ENCODE measurements around the gene CASKIN2.

The CASKIN2 gene

DNA sequence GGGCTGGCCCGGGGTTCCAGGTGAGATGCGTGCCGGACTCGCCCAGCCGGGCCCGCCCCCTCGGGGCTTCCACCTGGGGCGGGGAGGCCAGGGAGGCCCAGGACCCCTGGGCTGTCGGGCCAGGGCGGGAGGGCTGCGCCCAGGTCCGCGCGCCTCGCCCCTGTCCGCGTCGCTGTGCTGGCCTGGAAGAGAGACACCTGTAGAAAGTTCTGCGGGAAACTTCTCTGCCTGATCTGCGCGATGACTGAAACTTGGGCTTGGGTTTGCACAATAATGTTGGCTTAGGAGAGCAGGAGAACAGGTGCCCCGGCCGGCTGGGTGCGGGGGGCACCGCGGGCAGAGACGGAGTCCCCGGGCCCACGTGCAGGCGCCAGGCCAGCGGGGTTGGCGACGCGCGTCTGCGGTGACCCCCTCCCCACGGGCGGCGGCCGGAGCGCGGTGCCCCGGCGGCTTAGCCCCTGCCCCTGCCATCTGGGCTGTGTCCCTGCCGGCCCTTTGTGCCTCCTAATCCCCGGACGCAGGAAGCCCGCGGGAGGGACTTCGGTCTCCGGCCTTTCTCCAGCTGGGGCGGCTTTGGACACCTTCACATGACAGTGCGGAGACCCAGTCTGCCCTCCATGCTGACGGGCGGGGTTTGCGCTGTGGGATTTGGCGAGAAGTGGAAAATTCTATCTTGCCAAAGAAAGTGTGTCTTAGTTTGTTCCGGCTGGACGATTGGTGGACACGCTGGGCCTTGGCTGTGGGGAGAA is 10.6 kb upstream of the CASKIN2 start:
- ATAC-seq, result no peak
- TF ChIP-seq, protein P1, sequence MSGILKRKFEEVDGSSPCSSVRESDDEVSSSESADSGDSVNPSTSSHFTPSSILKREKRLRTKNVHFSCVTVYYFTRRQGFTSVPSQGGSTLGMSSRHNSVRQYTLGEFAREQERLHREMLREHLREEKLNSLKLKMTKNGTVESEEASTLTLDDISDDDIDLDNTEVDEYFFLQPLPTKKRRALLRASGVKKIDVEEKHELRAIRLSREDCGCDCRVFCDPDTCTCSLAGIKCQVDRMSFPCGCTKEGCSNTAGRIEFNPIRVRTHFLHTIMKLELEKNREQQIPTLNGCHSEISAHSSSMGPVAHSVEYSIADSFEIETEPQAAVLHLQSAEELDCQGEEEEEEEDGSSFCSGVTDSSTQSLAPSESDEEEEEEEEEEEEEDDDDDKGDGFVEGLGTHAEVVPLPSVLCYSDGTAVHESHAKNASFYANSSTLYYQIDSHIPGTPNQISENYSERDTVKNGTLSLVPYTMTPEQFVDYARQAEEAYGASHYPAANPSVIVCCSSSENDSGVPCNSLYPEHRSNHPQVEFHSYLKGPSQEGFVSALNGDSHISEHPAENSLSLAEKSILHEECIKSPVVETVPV (CRISPR knock-in tag; IDR thresholded peaks at IDR 0.05), result no peak
- TF ChIP-seq ZC3H10 (CRISPR knock-in tag; IDR thresholded peaks at IDR 0.05) (no peak), ESRRG (CRISPR knock-in tag; IDR thresholded peaks at IDR 0.05) (no peak), RARB (CRISPR knock-in tag; IDR thresholded peaks at IDR 0.05) (no peak), TCF4 (CRISPR knock-in tag; IDR thresholded peaks at IDR 0.05; ENCODE audit: borderline replicate concordance) (no peak), OSR1 (CRISPR knock-in tag; IDR thresholded peaks at IDR 0.05) (no peak), ARNTL (CRISPR knock-in tag; IDR thresholded peaks at IDR 0.05; ENCODE audit: borderline replicate concordance, low read depth) (no peak), CSDC2 (CRISPR knock-in tag; IDR thresholded peaks at IDR 0.05) (no peak), ZFP30 (CRISPR knock-in tag; IDR thresholded peaks at IDR 0.05) (no peak), ZFP3 (CRISPR knock-in tag; IDR thresholded peaks at IDR 0.05) (no peak), ZNF70 (CRISPR knock-in tag; IDR thresholded peaks at IDR 0.05) (no peak), BACH2 (CRISPR knock-in tag; IDR thresholded peaks at IDR 0.05; ENCODE audit: borderline replicate concordance) (no peak)
- TF ChIP-seq, protein P2, sequence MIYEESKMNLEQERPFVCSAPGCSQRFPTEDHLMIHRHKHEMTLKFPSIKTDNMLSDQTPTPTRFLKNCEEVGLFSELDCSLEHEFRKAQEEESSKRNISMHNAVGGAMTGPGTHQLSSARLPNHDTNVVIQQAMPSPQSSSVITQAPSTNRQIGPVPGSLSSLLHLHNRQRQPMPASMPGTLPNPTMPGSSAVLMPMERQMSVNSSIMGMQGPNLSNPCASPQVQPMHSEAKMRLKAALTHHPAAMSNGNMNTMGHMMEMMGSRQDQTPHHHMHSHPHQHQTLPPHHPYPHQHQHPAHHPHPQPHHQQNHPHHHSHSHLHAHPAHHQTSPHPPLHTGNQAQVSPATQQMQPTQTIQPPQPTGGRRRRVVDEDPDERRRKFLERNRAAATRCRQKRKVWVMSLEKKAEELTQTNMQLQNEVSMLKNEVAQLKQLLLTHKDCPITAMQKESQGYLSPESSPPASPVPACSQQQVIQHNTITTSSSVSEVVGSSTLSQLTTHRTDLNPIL (CRISPR knock-in tag; IDR thresholded peaks at IDR 0.05; ENCODE audit: low read depth), result no peak
- TF ChIP-seq, protein P3, sequence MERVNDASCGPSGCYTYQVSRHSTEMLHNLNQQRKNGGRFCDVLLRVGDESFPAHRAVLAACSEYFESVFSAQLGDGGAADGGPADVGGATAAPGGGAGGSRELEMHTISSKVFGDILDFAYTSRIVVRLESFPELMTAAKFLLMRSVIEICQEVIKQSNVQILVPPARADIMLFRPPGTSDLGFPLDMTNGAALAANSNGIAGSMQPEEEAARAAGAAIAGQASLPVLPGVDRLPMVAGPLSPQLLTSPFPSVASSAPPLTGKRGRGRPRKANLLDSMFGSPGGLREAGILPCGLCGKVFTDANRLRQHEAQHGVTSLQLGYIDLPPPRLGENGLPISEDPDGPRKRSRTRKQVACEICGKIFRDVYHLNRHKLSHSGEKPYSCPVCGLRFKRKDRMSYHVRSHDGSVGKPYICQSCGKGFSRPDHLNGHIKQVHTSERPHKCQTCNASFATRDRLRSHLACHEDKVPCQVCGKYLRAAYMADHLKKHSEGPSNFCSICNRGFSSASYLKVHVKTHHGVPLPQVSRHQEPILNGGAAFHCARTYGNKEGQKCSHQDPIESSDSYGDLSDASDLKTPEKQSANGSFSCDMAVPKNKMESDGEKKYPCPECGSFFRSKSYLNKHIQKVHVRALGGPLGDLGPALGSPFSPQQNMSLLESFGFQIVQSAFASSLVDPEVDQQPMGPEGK (CRISPR knock-in tag; IDR thresholded peaks at IDR 0.05; ENCODE audit: borderline replicate concordance), result no peak

DNA sequence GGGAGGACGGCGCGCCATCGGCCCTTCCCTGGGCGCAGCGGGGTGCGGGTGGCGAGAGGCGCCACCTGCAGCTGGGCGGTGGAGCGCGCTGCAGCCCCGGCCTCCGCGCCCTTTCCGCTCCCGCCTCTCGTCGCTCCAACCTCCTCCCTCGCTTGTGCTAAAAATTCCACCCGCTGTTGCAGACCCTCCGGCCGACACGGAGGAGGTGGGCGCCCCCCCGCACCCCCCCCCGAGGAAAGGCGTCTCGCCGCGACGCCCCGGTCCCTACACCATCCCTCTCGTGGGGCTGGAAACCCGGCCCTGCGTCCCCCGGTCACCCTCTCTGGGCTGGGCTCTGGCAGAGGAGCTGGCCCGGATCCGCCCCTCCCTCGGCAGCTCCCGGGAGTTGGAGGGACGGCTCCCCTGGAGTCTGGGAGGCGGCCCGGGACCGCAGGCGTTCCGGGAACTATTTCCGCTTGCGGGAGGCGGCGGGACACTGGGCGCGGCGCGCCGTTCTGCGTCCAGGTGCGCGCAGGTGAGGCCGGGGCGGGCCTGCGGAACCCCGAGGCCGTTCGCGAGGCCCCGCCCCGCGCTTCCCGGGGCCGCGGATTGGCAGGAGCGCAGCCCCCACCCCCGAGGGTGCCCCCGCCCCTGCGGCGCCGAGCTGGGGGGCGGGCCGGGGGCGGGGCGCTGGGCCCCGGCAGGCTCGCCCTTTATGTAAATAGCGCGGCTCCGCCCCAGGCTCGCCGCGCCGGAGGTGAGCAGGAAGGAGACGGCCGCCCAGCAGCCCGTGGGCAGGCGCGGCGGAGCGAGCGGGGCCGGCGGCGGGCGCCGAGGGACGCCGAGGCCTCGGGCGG is 9.9 kb upstream of the CASKIN2 start, which contains the start of gene LLGL2:
Gene LLGL2, plus strand, starts transcription at position 728 of the 836 bp plus-strand sequence. CDS start 17,730 bp downstream, outside the sequence.
- TF ChIP-seq ZNF70 (CRISPR knock-in tag; IDR thresholded peaks at IDR 0.05) (0 out of 2 replicates have a peak, but pooled peaks have one; percentile 40), TCF4 (CRISPR knock-in tag; IDR thresholded peaks at IDR 0.05; ENCODE audit: borderline replicate concordance) (no peak), OSR1 (CRISPR knock-in tag; IDR thresholded peaks at IDR 0.05) (no peak), CSDC2 (CRISPR knock-in tag; IDR thresholded peaks at IDR 0.05) (no peak)
- TF ChIP-seq, protein P4, sequence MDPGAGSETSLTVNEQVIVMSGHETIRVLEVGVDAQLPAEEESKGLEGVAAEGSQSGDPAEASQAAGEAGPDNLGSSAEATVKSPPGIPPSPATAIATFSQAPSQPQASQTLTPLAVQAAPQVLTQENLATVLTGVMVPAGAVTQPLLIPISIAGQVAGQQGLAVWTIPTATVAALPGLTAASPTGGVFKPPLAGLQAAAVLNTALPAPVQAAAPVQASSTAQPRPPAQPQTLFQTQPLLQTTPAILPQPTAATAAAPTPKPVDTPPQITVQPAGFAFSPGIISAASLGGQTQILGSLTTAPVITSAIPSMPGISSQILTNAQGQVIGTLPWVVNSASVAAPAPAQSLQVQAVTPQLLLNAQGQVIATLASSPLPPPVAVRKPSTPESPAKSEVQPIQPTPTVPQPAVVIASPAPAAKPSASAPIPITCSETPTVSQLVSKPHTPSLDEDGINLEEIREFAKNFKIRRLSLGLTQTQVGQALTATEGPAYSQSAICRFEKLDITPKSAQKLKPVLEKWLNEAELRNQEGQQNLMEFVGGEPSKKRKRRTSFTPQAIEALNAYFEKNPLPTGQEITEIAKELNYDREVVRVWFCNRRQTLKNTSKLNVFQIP (CRISPR knock-in tag; IDR thresholded peaks at IDR 0.05; ENCODE audit: borderline replicate concordance, low read depth), result no peak
- TF ChIP-seq, protein P3 (CRISPR knock-in tag; IDR thresholded peaks at IDR 0.05; ENCODE audit: borderline replicate concordance), result peak; percentile 88; the same call in 1 of the 2 replicates
- peak; percentile 83 for ATAC-seq

DNA sequence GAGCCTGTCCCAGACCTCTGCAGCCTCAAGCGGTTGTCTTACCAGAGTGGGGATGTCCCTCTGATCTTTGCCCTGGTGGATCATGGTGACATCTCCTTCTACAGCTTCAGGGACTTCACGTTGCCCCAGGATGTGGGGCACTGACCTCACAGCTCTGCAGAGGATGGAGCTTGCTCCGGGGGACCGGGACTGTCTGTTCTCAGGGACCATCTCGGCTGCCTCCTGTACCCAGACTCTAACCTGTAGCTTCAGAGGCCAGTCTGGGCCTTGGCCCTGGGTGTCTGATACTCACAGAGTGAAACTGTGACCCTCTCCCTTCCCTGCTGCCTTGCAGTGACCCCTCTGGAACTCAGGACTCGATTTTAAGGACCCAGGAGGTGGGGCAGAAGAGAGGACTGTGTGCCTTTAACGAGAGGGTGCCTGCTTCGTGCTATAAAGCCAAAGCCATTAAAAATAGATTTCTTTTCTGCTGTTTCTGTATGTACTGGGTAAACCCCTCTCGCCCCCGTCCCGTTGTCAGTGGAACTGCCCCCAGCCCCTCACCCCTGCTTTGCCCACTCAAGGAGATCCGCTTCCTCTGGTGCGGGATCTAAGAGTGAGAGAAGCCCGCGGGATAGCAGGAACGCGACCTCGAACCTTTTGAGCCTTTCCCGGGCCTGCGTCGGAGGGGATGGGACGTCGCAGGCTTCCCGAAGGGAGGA is 9.1 kb upstream of the CASKIN2 start:
- TF ChIP-seq, protein P4 (CRISPR knock-in tag; IDR thresholded peaks at IDR 0.05; ENCODE audit: borderline replicate concordance, low read depth), result no peak
- TF ChIP-seq, protein P2 (CRISPR knock-in tag; IDR thresholded peaks at IDR 0.05; ENCODE audit: low read depth), result no peak
- TF ChIP-seq ISL1 (CRISPR knock-in tag; IDR thresholded peaks at IDR 0.05), result no peak
- ATAC-seq, result peak; percentile 4; the same call in 2 of the 3 replicates

Measured in SK-N-SH treated with all-trans-retinoic acid at 6 μM for 48 hours (cell line).